Measurements from ENCODE around the gene CCDC116.

DNA sequence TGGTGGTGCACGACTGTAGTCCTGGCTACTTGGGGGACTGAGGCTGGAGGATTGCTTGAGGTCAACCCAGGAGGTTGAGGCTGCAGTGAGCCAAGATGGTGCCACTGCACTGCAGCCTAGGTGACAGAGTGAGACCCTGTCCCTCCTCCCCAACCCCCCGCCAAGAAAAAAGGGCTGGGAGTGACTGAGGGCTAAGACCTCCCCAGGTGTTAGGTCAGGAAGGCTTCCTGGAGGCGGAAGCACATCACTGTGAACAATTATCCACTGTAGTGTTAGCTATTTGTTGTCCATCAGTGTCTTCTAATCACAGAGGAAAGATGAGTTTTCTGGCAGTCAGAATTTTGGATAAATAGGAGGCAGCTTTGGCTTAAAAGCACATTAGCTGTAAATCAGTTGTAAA lies 11.5 kb upstream of the CCDC116 start:
- TF ChIP-seq CTCF (IDR thresholded peaks at IDR 0.05): no peak
- TF ChIP-seq POLR2A (IDR thresholded peaks at IDR 0.05): no peak

All from uterus (tissue), 2 donors.